Islet precursor cell (in vitro differentiated cells): ENCODE results near the gene SPATS2L.

Experiments used
- DNase-seq: peaks from one replicate; pipeline ENCODE4 v3.0.0-alpha.2; 2018

Gene SPATS2L

GRCh38 chr2:200475795-200476194 is 169.3 kb downstream of the SPATS2L start:
- no peak for DNase-seq

GRCh38 chr2:200476836-200477235 is 170.3 kb downstream of the SPATS2L start:
- no peak for DNase-seq

GRCh38 chr2:200477667-200478131 is 171.2 kb downstream of the SPATS2L start:
- no peak for DNase-seq

- no peak for DNase-seq
Measured at GRCh38 chr2:200479692-200480265, 173.3 kb downstream of the SPATS2L start.

- no peak for DNase-seq
Measured at GRCh38 chr2:200482194-200482593, 175.7 kb downstream of the SPATS2L start.

- DNase-seq, result peak; percentile 85
Measured at GRCh38 chr2:200483729-200484198, 177.3 kb downstream of the SPATS2L start.

GRCh38 chr2:200484934-200485333 is 178.4 kb downstream of the SPATS2L start:
- no peak for DNase-seq

GRCh38 chr2:200486529-200486928 is 180.0 kb downstream of the SPATS2L start:
- DNase-seq, result no peak

- DNase-seq, result no peak
Measured at GRCh38 chr2:200488169-200488568, 181.7 kb downstream of the SPATS2L start.

- DNase-seq, result no peak
Measured at GRCh38 chr2:200490001-200490400, 183.5 kb downstream of the SPATS2L start.

- DNase-seq, result no peak
Measured at GRCh38 chr2:200492656-200493055, 186.2 kb downstream of the SPATS2L start.

- no peak for DNase-seq
Measured at GRCh38 chr2:200494048-200494447, 187.6 kb downstream of the SPATS2L start.

GRCh38 chr2:200496696-200497095 is 190.2 kb downstream of the SPATS2L start:
- DNase-seq, result no peak

GRCh38 chr2:200498402-200499162 is 192.1 kb downstream of the SPATS2L start:
- no peak for DNase-seq

GRCh38 chr2:200502196-200502595 is 195.7 kb downstream of the SPATS2L start:
- no peak for DNase-seq

GRCh38 chr2:200506679-200507078 is 200.2 kb downstream of the SPATS2L start:
- no peak for DNase-seq

GRCh38 chr2:200507179-200507578 is 200.7 kb downstream of the SPATS2L start:
- DNase-seq, result no peak

- no peak for DNase-seq
Measured at GRCh38 chr2:200509235-200509611, 202.7 kb downstream of the SPATS2L start.

GRCh38 chr2:200509612-200510433 is 203.3 kb downstream of the SPATS2L start, which contains the start of gene KCTD18:
KCTD18 (minus strand) TSS chr2:200510068; CDS start chr2:200507016, 3,052 bp downstream.
- DNase-seq, result peak; percentile 94

GRCh38 chr2:200515155-200515554 is 208.7 kb downstream of the SPATS2L start:
- DNase-seq, result no peak

GRCh38 chr2:200523158-200523557 is 216.7 kb downstream of the SPATS2L start:
- DNase-seq, result no peak

GRCh38 chr2:200523604-200524003 is 217.1 kb downstream of the SPATS2L start:
- no peak for DNase-seq

- no peak for DNase-seq
Measured at GRCh38 chr2:200525066-200525465, 218.6 kb downstream of the SPATS2L start.

- DNase-seq, result no peak
Measured at GRCh38 chr2:200525551-200525881, 219.0 kb downstream of the SPATS2L start.
